Neural cell (in vitro differentiated cells): Measurements from ENCODE around the gene FGF5. TPM values are rescaled to one million over a fixed set of nuclear protein-coding genes. Genes with fewer than 3 reads are reported as not detected.

ENCODE experiments used
- H2AFZ ChIP-seq: fragments of 200-600, 300-800 bp; sonication (generic), shearing (Covaris generic); 2 replicates; pipeline ENCODE4 v1.6.0; 2014; ENCODE audit warnings: low read depth, mild to moderate bottlenecking, antibody characterized with exemption, low read length, moderate library complexity
- H3F3A ChIP-seq: fragments of 200-600 bp; shearing (Covaris generic); 2 replicates; pipeline ENCODE4 v1.6.1; 2016; ENCODE audit warnings: mild to moderate bottlenecking, moderate library complexity, mixed read lengths, antibody characterized with exemption, low read length; ENCODE audit not compliant: insufficient read depth, poor library complexity, severe bottlenecking
- H3K27ac ChIP-seq: fragments of 200-600, 300-800 bp; sonication (generic), shearing (Covaris generic); 2 replicates; pipeline ENCODE4 v1.5.1; 2014; ENCODE audit warnings: mild to moderate bottlenecking, low read length, moderate library complexity
- H3K27me3 ChIP-seq: fragments of 300-800, 200-600 bp; sonication (generic), shearing (Covaris generic); 2 replicates; pipeline ENCODE4 v1.6.0; 2014; ENCODE audit warnings: mild to moderate bottlenecking, low read depth, low read length, moderate library complexity; ENCODE audit not compliant: insufficient read depth
- H3K36me3 ChIP-seq: fragments of 300-800, 200-600 bp; sonication (generic), shearing (Covaris generic); 2 replicates; pipeline ENCODE4 v1.5.1; 2014; ENCODE audit warnings: mild to moderate bottlenecking, antibody characterized with exemption, low read length, moderate library complexity; ENCODE audit not compliant: insufficient read depth
- H3K4me2 ChIP-seq: fragments of 300-800, 200-600 bp; sonication (generic), shearing (Covaris generic); 2 replicates; pipeline ENCODE4 v1.6.0; 2014; ENCODE audit warnings: mild to moderate bottlenecking, low read length
- H3K4me3 ChIP-seq: fragments of 300-800, 200-600 bp; sonication (generic), shearing (Covaris generic); 2 replicates; pipeline ENCODE4 v1.5.1; 2014; ENCODE audit warnings: mild to moderate bottlenecking, low read length, moderate library complexity
- H3K79me2 ChIP-seq: fragments of 200-600 bp; shearing (Covaris generic); replicated peaks from 2 replicates; pipeline ENCODE4 v1.6.0; 2014; ENCODE audit warnings: mild to moderate bottlenecking, low read length, moderate library complexity; ENCODE audit not compliant: insufficient read depth
- H3K9ac ChIP-seq: fragments of 300-800, 200-600 bp; sonication (generic), shearing (Covaris generic); 2 replicates; pipeline ENCODE4 v1.6.1; 2016; ENCODE audit warnings: mild to moderate bottlenecking, low read length, mixed read lengths
- H3K9me2 ChIP-seq: fragments of 200-600 bp; shearing (Covaris generic); 2 replicates; pipeline ENCODE4 v1.6.1; 2016; ENCODE audit warnings: mild to moderate bottlenecking, low read length, mixed read lengths; ENCODE audit not compliant: insufficient read depth
- H3K9me3 ChIP-seq: fragments of 200-600, 300-800 bp; sonication (generic), shearing (Covaris generic); 2 replicates; pipeline ENCODE4 v1.6.1; 2016; ENCODE audit warnings: mild to moderate bottlenecking, mixed run types, low read length, moderate library complexity, mixed read lengths
- H4K20me1 ChIP-seq: fragments of 200-600 bp; shearing (Covaris generic); 2 replicates; pipeline ENCODE4 v1.6.1; 2016; ENCODE audit warnings: mild to moderate bottlenecking, mixed run types; ENCODE audit not compliant: insufficient read depth
- CTCF ChIP-seq: fragments of 450-650 bp; IDR thresholded peaks from 2 replicates; pipeline ENCODE4 v1.5.1; 2014; ENCODE audit warnings: antibody characterized with exemption, mild to moderate bottlenecking, moderate library complexity; ENCODE audit not compliant: poor library complexity, severe bottlenecking
- EP300 ChIP-seq: fragments of 450-650 bp; conservative IDR thresholded peaks from 2 replicates; pipeline ENCODE4 v1.6.1; 2014; ENCODE audit warnings: antibody characterized with exemption, mild to moderate bottlenecking, moderate library complexity; ENCODE audit not compliant: poor library complexity, severe bottlenecking
- EZH2 ChIP-seq: fragments of 200-600, 300-800 bp; shearing (Covaris generic), sonication (generic); IDR thresholded peaks from 2 replicates; pipeline ENCODE4 v1.6.1; 2014; ENCODE audit warnings: antibody characterized with exemption, low read length, borderline replicate concordance, mild to moderate bottlenecking; ENCODE audit not compliant: insufficient read depth, poor library complexity, severe bottlenecking
- MXI1 ChIP-seq: fragments of 450-650 bp; conservative IDR thresholded peaks from 2 replicates; pipeline ENCODE4 v1.6.1; 2014; ENCODE audit warnings: antibody characterized with exemption, mild to moderate bottlenecking; ENCODE audit not compliant: poor library complexity, severe bottlenecking
- POLR2AphosphoS5 ChIP-seq: IDR thresholded peaks from 2 replicates; pipeline ENCODE4 v1.6.1; 2012
- RAD21 ChIP-seq: fragments of 450-650 bp; conservative IDR thresholded peaks from 2 replicates; pipeline ENCODE4 v1.6.1; 2014; ENCODE audit warnings: antibody characterized with exemption, mild to moderate bottlenecking, moderate library complexity
- REST ChIP-seq: IDR thresholded peaks from 2 replicates; pipeline ENCODE4 v1.6.1; 2012; ENCODE audit warnings: borderline replicate concordance
- SMC3 ChIP-seq: fragments of 450-650 bp; conservative IDR thresholded peaks from 2 replicates; pipeline ENCODE4 v1.6.1; 2014; ENCODE audit warnings: antibody characterized with exemption, mild to moderate bottlenecking, moderate library complexity; ENCODE audit not compliant: poor library complexity
- TAF1 ChIP-seq: IDR thresholded peaks from 2 replicates; pipeline ENCODE4 v1.6.1; 2012; ENCODE audit warnings: low read depth
- polyA plus RNA-seq: library from polyadenylated mRNA; depleted of rRNA; stranded (reverse); fragments of >200 nt; gene quantifications from 2 replicates; pipeline ENCODE4 v1.2.3, GENCODE V29; 2014

FGF5 gene
- polyA plus RNA-seq, 1 donor from 2014 or later, result 0.26 TPM

GRCh38 chr4:80302616-80303223 lies 36.3 kb downstream of the FGF5 start:
- no peaks in the 10 kb centered on the region for H3F3A ChIP-seq
- H4K20me1 ChIP-seq, result no peaks in the 10 kb centered on the region
- H3K79me2 ChIP-seq, result no peaks in the 10 kb centered on the region
- no peak overlapping the region for H3K27ac ChIP-seq
- no peak overlapping the region for H3K4me2 ChIP-seq
- H3K9me2 ChIP-seq, result no peaks in the 10 kb centered on the region
- no peak overlapping the region for H3K4me3 ChIP-seq
- no peaks in the 10 kb centered on the region for H3K27me3 ChIP-seq
- H3K9ac ChIP-seq, result no peak overlapping the region
- TF ChIP-seq MXI1 (no peak), CTCF (no peak), POLR2AphosphoS5 (no peak), EZH2 (no peak)
- no peaks in the 10 kb centered on the region for H3K36me3 ChIP-seq
- H3K9me3 ChIP-seq, result no peaks in the 10 kb centered on the region
- no peak overlapping the region for H2AFZ ChIP-seq

- Histone ChIP-seq H4K20me1 (no peaks in the 10 kb centered on the region), H3K4me2 (no peak overlapping the region), H3K27ac (peak overlapping the region; percentile 93), H3F3A (peaks cover 9% of the 10 kb centered on the region), H3K9me3 (no peaks in the 10 kb centered on the region), H2AFZ (no peak overlapping the region), H3K9me2 (no peaks in the 10 kb centered on the region), H3K36me3 (no peaks in the 10 kb centered on the region), H3K9ac (peak overlapping the region; percentile 13), H3K79me2 (no peaks in the 10 kb centered on the region), H3K4me3 (peak overlapping the region; percentile 15), H3K27me3 (no peaks in the 10 kb centered on the region)
- TF ChIP-seq REST (no peak), RAD21 (no peak), SMC3 (no peak), POLR2AphosphoS5 (no peak), EZH2 (no peak), CTCF (no peak), EP300 (no peak), TAF1 (no peak), MXI1 (no peak)
These were observed 39.0 kb downstream of the FGF5 start for GRCh38 chr4:80305466-80305865.
